Measurements from ENCODE around the gene STPG2. TPM values are rescaled to one million over a fixed set of nuclear protein-coding genes. Genes with fewer than 3 reads are reported as not detected.

STPG2 gene
- total and polyA plus RNA-seq, 2 of the 8 experiments (the other 6 are each of a cell fraction or from before 2014, with no cell fraction given) = 0.03 TPM; not detected in 1

- TF ChIP-seq, protein P1, sequence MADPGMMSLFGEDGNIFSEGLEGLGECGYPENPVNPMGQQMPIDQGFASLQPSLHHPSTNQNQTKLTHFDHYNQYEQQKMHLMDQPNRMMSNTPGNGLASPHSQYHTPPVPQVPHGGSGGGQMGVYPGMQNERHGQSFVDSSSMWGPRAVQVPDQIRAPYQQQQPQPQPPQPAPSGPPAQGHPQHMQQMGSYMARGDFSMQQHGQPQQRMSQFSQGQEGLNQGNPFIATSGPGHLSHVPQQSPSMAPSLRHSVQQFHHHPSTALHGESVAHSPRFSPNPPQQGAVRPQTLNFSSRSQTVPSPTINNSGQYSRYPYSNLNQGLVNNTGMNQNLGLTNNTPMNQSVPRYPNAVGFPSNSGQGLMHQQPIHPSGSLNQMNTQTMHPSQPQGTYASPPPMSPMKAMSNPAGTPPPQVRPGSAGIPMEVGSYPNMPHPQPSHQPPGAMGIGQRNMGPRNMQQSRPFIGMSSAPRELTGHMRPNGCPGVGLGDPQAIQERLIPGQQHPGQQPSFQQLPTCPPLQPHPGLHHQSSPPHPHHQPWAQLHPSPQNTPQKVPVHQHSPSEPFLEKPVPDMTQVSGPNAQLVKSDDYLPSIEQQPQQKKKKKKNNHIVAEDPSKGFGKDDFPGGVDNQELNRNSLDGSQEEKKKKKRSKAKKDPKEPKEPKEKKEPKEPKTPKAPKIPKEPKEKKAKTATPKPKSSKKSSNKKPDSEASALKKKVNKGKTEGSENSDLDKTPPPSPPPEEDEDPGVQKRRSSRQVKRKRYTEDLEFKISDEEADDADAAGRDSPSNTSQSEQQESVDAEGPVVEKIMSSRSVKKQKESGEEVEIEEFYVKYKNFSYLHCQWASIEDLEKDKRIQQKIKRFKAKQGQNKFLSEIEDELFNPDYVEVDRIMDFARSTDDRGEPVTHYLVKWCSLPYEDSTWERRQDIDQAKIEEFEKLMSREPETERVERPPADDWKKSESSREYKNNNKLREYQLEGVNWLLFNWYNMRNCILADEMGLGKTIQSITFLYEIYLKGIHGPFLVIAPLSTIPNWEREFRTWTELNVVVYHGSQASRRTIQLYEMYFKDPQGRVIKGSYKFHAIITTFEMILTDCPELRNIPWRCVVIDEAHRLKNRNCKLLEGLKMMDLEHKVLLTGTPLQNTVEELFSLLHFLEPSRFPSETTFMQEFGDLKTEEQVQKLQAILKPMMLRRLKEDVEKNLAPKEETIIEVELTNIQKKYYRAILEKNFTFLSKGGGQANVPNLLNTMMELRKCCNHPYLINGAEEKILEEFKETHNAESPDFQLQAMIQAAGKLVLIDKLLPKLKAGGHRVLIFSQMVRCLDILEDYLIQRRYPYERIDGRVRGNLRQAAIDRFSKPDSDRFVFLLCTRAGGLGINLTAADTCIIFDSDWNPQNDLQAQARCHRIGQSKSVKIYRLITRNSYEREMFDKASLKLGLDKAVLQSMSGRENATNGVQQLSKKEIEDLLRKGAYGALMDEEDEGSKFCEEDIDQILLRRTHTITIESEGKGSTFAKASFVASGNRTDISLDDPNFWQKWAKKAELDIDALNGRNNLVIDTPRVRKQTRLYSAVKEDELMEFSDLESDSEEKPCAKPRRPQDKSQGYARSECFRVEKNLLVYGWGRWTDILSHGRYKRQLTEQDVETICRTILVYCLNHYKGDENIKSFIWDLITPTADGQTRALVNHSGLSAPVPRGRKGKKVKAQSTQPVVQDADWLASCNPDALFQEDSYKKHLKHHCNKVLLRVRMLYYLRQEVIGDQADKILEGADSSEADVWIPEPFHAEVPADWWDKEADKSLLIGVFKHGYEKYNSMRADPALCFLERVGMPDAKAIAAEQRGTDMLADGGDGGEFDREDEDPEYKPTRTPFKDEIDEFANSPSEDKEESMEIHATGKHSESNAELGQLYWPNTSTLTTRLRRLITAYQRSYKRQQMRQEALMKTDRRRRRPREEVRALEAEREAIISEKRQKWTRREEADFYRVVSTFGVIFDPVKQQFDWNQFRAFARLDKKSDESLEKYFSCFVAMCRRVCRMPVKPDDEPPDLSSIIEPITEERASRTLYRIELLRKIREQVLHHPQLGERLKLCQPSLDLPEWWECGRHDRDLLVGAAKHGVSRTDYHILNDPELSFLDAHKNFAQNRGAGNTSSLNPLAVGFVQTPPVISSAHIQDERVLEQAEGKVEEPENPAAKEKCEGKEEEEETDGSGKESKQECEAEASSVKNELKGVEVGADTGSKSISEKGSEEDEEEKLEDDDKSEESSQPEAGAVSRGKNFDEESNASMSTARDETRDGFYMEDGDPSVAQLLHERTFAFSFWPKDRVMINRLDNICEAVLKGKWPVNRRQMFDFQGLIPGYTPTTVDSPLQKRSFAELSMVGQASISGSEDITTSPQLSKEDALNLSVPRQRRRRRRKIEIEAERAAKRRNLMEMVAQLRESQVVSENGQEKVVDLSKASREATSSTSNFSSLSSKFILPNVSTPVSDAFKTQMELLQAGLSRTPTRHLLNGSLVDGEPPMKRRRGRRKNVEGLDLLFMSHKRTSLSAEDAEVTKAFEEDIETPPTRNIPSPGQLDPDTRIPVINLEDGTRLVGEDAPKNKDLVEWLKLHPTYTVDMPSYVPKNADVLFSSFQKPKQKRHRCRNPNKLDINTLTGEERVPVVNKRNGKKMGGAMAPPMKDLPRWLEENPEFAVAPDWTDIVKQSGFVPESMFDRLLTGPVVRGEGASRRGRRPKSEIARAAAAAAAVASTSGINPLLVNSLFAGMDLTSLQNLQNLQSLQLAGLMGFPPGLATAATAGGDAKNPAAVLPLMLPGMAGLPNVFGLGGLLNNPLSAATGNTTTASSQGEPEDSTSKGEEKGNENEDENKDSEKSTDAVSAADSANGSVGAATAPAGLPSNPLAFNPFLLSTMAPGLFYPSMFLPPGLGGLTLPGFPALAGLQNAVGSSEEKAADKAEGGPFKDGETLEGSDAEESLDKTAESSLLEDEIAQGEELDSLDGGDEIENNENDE (IDR thresholded peaks at IDR 0.05; ENCODE audit: insufficient replicate concordance, low read length) = no peak
- TF ChIP-seq NRF1 (IDR thresholded peaks at IDR 0.05; ENCODE audit: low read depth, low read length) = no peak
- TF ChIP-seq BACH1 (IDR thresholded peaks at IDR 0.05; ENCODE audit: low read length) = no peak
- TF ChIP-seq GABPA (IDR thresholded peaks at IDR 0.05; ENCODE audit: borderline replicate concordance, insufficient read depth, low read length) = no peak
- no peak for TF ChIP-seq TBP (IDR thresholded peaks at IDR 0.05; ENCODE audit: low read depth, low read length)
- no peak for TF ChIP-seq ZNF274 (IDR thresholded peaks at IDR 0.05; ENCODE audit: borderline replicate concordance, extremely low read depth, low read length)
- no peak for TF ChIP-seq EZH2 (IDR thresholded peaks at IDR 0.05; ENCODE audit: low read depth, low read length, severe bottlenecking)
- TF ChIP-seq TAF1 (IDR thresholded peaks at IDR 0.05; ENCODE audit: low read depth, low read length) = no peak
- TF ChIP-seq POLR2A (IDR thresholded peaks at IDR 0.05; ENCODE audit: control extremely low read depth in 1 of 2, low read depth in 2 of 2, low read length in 2 of 2) = no peak
- TF ChIP-seq TCF12 (IDR thresholded peaks at IDR 0.05; ENCODE audit: low read depth, low read length) = no peak
- no peak for TF ChIP-seq CHD2 (IDR thresholded peaks at IDR 0.05; ENCODE audit: low read length)
These were observed 553.0 kb downstream of the STPG2 start (continued) for GRCh38 chr4:97590266-97590665.

Data from H1 (cell line).